GM12878 (cell line): ENCODE data around the gene AOAH. TPM values are rescaled to one million over a fixed set of nuclear protein-coding genes. Genes with fewer than 3 reads are reported as not detected.

ENCODE experiments used
- MYB ChIP-seq: fragments of 150-350 bp; IDR thresholded peaks from 2 replicates; pipeline ENCODE4 v1.6.1; 2014; ENCODE audit warnings: mild to moderate bottlenecking, low read depth, low read length, borderline replicate concordance
- WRNIP1 ChIP-seq: IDR thresholded peaks from 2 replicates; pipeline ENCODE4 v1.6.1; 2011; ENCODE audit warnings: low read depth, low read length, improper control_type of control experiment, borderline replicate concordance
- polyA plus RNA-seq, 11 experiments: library from polyadenylated mRNA; depleted of rRNA in 4 of 11; unstranded in 6 of 11; stranded (reverse) in 5 of 11; fragments of >200 nt; fragmentation: Nextera tagmentation in 4 of 11; fragmentation: Illumina TruSeq in 1 of 11; extraction: Ambion mirVana in 4 of 11; extraction: Trizol in 1 of 11; gene quantifications; 1 replicate in 1 of 11; 2 replicates in 10 of 11; pipeline versions ENCODE4 v1.2.1 to v1.2.3, GENCODE V29; 2011 to 2016; ENCODE audit warnings: inconsistent platforms in 2 of 11, missing spikeins in 2 of 11, low read depth in 1 of 11
- total RNA-seq, 4 experiments: library from RNA; depleted of rRNA in 3 of 4; stranded (reverse); fragments of >200 nt in 3 of 4; fragmentation: Illumina TruSeq in 1 of 4; extraction: Trizol in 1 of 4; gene quantifications; 2 replicates each; pipeline versions ENCODE4 v1.2.1 to v1.2.3, GENCODE V29; 2013 to 2021
- TF ChIP-seq, protein P1 (sequence below): fragments of 450-650 bp; formaldehyde crosslinking; IDR thresholded peaks from 2 replicates; pipeline ENCODE4 v1.4.0; 2022; ENCODE audit warnings: mild to moderate bottlenecking, moderate library complexity
- TF ChIP-seq, protein P2 (sequence below): IDR thresholded peaks from 2 replicates; pipeline ENCODE4 v1.6.1; 2012; ENCODE audit warnings: low read depth, low read length, improper control_type of control experiment
- TF ChIP-seq, protein P3 (sequence below): IDR thresholded peaks from 2 replicates; pipeline ENCODE4 v1.6.1; 2011; ENCODE audit warnings: low read depth, low read length, improper control_type of control experiment, borderline replicate concordance
- TF ChIP-seq, protein P4 (sequence below): fragments of 450-650 bp; IDR thresholded peaks from 2 replicates; pipeline ENCODE4 v1.6.1; 2017; ENCODE audit warnings: mild to moderate bottlenecking, low read depth, inconsistent platforms; ENCODE audit not compliant: poor library complexity, severe bottlenecking

AOAH gene
- total and polyA plus RNA-seq, 10 of the 15 experiments (the other 5 are each of a cell fraction or from before 2014, with no cell fraction given), result 0.32 to 2.8 (median 1.4) TPM

DNA sequence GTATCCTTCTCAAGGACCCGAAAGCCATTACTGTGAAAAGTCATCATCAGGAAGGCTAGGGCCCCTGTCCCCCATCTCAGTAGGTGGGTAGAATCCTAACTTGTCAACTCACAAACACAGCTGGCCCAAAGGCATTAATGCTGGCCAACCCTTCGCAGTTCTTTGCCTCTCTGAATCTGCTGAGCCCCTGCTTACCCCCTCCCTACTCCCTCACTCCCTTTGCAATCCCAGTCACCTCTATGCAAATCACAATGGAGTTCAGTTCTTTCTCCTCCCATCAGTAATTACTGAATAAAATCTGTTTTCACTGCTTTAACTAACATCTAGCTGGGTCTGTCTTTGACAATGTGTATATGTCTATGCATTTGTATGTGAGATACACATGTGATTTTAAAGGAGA lies 38.1 kb upstream of the AOAH start (continued):
- TF ChIP-seq WRNIP1 (no peak), MYB (no peak)
- TF ChIP-seq, protein P1, sequence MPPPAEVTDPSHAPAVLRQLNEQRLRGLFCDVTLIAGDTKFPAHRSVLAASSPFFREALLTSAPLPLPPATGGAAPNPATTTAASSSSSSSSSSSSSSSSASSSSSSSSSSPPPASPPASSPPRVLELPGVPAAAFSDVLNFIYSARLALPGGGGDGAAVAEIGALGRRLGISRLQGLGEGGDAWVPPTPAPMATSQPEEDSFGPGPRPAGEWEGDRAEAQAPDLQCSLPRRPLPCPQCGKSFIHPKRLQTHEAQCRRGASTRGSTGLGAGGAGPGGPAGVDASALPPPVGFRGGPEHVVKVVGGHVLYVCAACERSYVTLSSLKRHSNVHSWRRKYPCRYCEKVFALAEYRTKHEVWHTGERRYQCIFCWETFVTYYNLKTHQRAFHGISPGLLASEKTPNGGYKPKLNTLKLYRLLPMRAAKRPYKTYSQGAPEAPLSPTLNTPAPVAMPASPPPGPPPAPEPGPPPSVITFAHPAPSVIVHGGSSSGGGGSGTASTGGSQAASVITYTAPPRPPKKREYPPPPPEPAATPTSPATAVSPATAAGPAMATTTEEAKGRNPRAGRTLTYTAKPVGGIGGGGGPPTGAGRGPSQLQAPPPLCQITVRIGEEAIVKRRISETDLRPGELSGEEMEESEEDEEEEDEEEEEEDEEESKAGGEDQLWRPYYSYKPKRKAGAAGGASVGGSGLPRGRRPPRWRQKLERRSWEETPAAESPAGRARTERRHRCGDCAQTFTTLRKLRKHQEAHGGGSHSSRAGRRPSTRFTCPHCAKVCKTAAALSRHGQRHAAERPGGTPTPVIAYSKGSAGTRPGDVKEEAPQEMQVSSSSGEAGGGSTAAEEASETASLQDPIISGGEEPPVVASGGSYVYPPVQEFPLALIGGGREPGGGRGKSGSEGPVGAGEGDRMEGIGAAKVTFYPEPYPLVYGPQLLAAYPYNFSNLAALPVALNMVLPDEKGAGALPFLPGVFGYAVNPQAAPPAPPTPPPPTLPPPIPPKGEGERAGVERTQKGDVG (CRISPR knock-in tag), result no peak
- TF ChIP-seq, protein P2, sequence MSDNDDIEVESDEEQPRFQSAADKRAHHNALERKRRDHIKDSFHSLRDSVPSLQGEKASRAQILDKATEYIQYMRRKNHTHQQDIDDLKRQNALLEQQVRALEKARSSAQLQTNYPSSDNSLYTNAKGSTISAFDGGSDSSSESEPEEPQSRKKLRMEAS, result no peak
- TF ChIP-seq, protein P3, sequence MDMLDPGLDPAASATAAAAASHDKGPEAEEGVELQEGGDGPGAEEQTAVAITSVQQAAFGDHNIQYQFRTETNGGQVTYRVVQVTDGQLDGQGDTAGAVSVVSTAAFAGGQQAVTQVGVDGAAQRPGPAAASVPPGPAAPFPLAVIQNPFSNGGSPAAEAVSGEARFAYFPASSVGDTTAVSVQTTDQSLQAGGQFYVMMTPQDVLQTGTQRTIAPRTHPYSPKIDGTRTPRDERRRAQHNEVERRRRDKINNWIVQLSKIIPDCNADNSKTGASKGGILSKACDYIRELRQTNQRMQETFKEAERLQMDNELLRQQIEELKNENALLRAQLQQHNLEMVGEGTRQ, result no peak
- TF ChIP-seq, protein P4, sequence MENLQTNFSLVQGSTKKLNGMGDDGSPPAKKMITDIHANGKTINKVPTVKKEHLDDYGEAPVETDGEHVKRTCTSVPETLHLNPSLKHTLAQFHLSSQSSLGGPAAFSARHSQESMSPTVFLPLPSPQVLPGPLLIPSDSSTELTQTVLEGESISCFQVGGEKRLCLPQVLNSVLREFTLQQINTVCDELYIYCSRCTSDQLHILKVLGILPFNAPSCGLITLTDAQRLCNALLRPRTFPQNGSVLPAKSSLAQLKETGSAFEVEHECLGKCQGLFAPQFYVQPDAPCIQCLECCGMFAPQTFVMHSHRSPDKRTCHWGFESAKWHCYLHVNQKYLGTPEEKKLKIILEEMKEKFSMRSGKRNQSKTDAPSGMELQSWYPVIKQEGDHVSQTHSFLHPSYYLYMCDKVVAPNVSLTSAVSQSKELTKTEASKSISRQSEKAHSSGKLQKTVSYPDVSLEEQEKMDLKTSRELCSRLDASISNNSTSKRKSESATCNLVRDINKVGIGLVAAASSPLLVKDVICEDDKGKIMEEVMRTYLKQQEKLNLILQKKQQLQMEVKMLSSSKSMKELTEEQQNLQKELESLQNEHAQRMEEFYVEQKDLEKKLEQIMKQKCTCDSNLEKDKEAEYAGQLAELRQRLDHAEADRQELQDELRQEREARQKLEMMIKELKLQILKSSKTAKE, result no peak
